Measurements from ENCODE around the gene KEL. TPM values are rescaled to one million over a fixed set of nuclear protein-coding genes. Genes with fewer than 3 reads are reported as not detected.

Gene KEL
- total RNA-seq, 4 donors from 2014 or later, result 0.98 to 1.8 TPM; not detected in 2

DNA sequence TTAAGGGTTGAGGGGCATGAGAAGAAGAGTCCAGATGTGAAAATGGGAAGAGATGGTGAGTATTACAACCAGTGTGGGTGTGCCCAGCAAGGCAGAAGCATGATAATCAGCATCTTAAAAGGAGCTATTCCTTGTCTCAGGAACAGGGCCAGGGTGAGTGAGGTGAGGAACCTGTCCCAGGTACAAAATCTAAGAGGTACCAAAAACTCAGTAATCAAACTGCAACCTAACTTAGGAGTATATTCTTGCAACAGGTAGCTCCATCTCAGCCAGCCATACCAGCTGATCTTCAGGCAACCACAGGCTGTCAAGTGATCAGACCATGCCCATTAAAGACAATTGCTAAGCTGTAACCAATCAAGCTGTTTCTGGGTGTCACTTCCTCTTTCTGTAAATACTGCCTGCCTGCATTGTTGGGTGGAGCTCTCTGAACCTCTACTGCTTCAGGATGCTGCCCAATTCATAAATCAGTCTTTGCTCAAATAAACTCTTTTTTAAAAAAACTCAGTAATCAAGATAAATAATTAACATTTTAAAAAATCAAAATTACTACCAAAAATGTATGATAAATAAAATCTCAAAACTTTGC, 7.4 kb downstream of the KEL start:
- Histone ChIP-seq H3K27me3 (no peaks in the 10 kb centered on the region), H3K27ac (no peak overlapping the region), H3K4me1 (no peaks in the 10 kb centered on the region), H3K4me3 (no peak overlapping the region), H3K9me3 (no peaks in the 10 kb centered on the region), H3K36me3 (no peaks in the 10 kb centered on the region)
- TF ChIP-seq POLR2A (IDR thresholded peaks at IDR 0.05), result no peak
- TF ChIP-seq, protein P1, sequence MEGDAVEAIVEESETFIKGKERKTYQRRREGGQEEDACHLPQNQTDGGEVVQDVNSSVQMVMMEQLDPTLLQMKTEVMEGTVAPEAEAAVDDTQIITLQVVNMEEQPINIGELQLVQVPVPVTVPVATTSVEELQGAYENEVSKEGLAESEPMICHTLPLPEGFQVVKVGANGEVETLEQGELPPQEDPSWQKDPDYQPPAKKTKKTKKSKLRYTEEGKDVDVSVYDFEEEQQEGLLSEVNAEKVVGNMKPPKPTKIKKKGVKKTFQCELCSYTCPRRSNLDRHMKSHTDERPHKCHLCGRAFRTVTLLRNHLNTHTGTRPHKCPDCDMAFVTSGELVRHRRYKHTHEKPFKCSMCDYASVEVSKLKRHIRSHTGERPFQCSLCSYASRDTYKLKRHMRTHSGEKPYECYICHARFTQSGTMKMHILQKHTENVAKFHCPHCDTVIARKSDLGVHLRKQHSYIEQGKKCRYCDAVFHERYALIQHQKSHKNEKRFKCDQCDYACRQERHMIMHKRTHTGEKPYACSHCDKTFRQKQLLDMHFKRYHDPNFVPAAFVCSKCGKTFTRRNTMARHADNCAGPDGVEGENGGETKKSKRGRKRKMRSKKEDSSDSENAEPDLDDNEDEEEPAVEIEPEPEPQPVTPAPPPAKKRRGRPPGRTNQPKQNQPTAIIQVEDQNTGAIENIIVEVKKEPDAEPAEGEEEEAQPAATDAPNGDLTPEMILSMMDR (IDR thresholded peaks at IDR 0.05), result no peak
- no peak for DNase-seq
- intact Hi-C loops (cut with DNase I; ENCODE audit: low total_unique reads), result no loop called here

- Histone ChIP-seq H3K27ac (no peak overlapping the region), H3K4me3 (no peak overlapping the region), H3K4me1 (no peaks in the 10 kb centered on the region), H3K9me3 (no peaks in the 10 kb centered on the region), H3K27me3 (no peaks in the 10 kb centered on the region), H3K36me3 (no peaks in the 10 kb centered on the region)
- TF ChIP-seq, protein P1 (IDR thresholded peaks at IDR 0.05), result no peak
- intact Hi-C loops (cut with DNase I; ENCODE audit: low total_unique reads), result no loop called here
- DNase-seq, result no peak
These were observed 11.9 kb downstream of the KEL start for GRCh38 chr7:142950235-142950634.

GRCh38 chr7:142948603-142949002, 13.6 kb downstream of the KEL start:
- no peaks in the 10 kb centered on the region for H3K9me3 ChIP-seq
- H3K27me3 ChIP-seq, result no peaks in the 10 kb centered on the region
- no peak overlapping the region for H3K4me3 ChIP-seq
- no peak for DNase-seq
- intact Hi-C loops (cut with DNase I; ENCODE audit: low total_unique reads), result no loop called here
- H3K36me3 ChIP-seq, result no peaks in the 10 kb centered on the region
- H3K27ac ChIP-seq, result no peak overlapping the region
- TF ChIP-seq, protein P1 (IDR thresholded peaks at IDR 0.05), result no peak
- TF ChIP-seq POLR2A (IDR thresholded peaks at IDR 0.05), result no peak
- H3K4me1 ChIP-seq, result no peaks in the 10 kb centered on the region

- TF ChIP-seq, protein P1 (IDR thresholded peaks at IDR 0.05), result no peak
- no peak for TF ChIP-seq POLR2A (IDR thresholded peaks at IDR 0.05)
These were observed 17.2 kb downstream of the KEL start for GRCh38 chr7:142945001-142945400.

GRCh38 chr7:142943706-142944268, 18.4 kb downstream of the KEL start:
- no peaks in the 10 kb centered on the region for H3K27me3 ChIP-seq
- no peaks in the 10 kb centered on the region for H3K36me3 ChIP-seq
- no peak for DNase-seq
- H3K4me1 ChIP-seq, result no peaks in the 10 kb centered on the region
- H3K27ac ChIP-seq, result no peak overlapping the region
- no peak overlapping the region for H3K4me3 ChIP-seq
- H3K9me3 ChIP-seq, result no peaks in the 10 kb centered on the region
- TF ChIP-seq, protein P1 (IDR thresholded peaks at IDR 0.05), result no peak
- TF ChIP-seq POLR2A (IDR thresholded peaks at IDR 0.05), result no peak
- intact Hi-C loops (cut with DNase I; ENCODE audit: low total_unique reads), result no loop called here

More at GRCh38 chr7:142945001-142945400, 17.2 kb downstream of the KEL start:
- intact Hi-C loops (cut with DNase I; ENCODE audit: low total_unique reads), result no loop called here
- no peak overlapping the region for H3K4me3 ChIP-seq
- H3K4me1 ChIP-seq, result no peaks in the 10 kb centered on the region
- DNase-seq, result no peak
- H3K27ac ChIP-seq, result no peak overlapping the region
- H3K9me3 ChIP-seq, result no peaks in the 10 kb centered on the region
- no peaks in the 10 kb centered on the region for H3K36me3 ChIP-seq
- no peaks in the 10 kb centered on the region for H3K27me3 ChIP-seq
